Subcutaneous abdominal adipose tissue (tissue), 5 donors: ENCODE results near the gene EPB41L1.

ENCODE experiments used
- H3K27ac ChIP-seq: one replicate; pipeline ENCODE4 v1.7.0; 2013; ENCODE audit warnings: low read depth, mild to moderate bottlenecking, inconsistent platforms, low read length, moderate library complexity
- H3K27me3 ChIP-seq, 5 donors: one replicate each; pipeline ENCODE4 v1.7.0; 2013; ENCODE audit warnings: low read length in 5 of 5, inconsistent platforms in 1 of 5; ENCODE audit not compliant: control insufficient read depth in 5 of 5, insufficient read depth in 4 of 5
- H3K36me3 ChIP-seq, 5 donors: one replicate each; pipeline ENCODE4 v1.7.0; 2013; ENCODE audit warnings: low read length in 5 of 5; ENCODE audit not compliant: control insufficient read depth in 5 of 5, insufficient read depth in 5 of 5
- H3K4me1 ChIP-seq, 5 donors: one replicate each; pipeline ENCODE4 v1.7.0; 2013; ENCODE audit warnings: low read length in 5 of 5, mild to moderate bottlenecking in 3 of 5, moderate library complexity in 1 of 5; ENCODE audit not compliant: control insufficient read depth in 5 of 5, insufficient read depth in 5 of 5
- H3K4me3 ChIP-seq, 5 donors: one replicate each; pipeline ENCODE4 v1.7.0; 2013; ENCODE audit warnings: low read length in 5 of 5, low read depth in 1 of 5
- H3K9ac ChIP-seq, 5 donors: one replicate each; pipeline ENCODE4 v1.7.0; 2013; ENCODE audit warnings: low read length in 5 of 5, mild to moderate bottlenecking in 4 of 5, moderate library complexity in 3 of 5
- H3K9me3 ChIP-seq, 5 donors: one replicate each; pipeline ENCODE4 v1.7.0; 2013; ENCODE audit warnings: low read length in 5 of 5; ENCODE audit not compliant: control insufficient read depth in 5 of 5
- donor health status: healthy.
- donor health status: healthy.
- donor health status: healthy.
- donor health status: healthy.
- donor health status: healthy.

Gene EPB41L1

DNA sequence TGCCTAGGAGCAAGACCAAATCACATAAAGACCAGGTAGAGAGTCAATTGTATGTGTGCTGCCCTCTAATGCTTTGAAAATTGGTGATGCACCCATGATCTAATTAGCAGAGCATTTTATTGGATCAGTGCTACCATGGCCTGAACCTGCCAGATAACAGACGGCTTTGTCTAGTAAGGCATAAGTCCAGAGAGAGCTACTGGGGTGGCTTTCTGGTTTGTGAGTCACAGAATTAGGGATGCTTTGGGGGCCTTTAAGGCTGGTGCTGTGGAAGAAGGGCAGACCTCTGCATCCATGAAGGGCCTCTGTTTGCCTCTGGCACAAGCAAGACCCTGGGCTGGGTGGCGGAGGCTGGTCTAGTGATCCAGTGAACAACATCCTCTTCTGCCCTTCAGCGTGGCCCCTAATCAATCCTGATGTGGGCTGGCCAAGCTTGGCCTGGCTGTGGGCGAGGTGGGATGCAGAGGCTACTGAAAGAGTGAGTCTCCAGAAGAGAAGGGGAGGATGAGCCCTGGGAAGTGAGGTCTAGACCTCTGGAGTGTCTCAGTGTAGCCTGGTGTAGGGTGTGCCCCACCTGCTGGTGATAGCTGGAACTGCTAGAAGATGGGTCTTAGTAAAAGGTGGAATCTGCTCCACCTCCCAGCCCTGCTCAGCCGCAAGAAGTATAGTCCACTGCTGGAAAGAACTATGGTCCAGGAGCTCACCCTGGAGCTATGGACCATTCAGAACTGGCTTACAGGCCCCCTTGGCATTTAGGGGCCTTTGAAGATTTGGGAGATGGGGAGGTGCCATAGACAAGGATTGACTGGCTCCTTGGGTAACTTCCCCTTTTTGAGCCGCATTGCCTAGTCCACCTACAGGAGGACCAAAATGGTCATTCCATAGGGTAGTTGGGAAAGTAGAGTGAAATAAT lies 45.1 kb downstream of the EPB41L1 start:
- Histone ChIP-seq H3K27me3 (no peaks in the 10 kb centered on the region), H3K27ac (no peak overlapping the region), H3K36me3 (peaks cover 0 to 88% (median 72%) of the 10 kb centered on the region in 5 donors), H3K9me3 (no peaks in the 10 kb centered on the region), H3K4me1 (no peaks in the 10 kb centered on the region), H3K9ac (no peak overlapping the region), H3K4me3 (no peak overlapping the region)

DNA sequence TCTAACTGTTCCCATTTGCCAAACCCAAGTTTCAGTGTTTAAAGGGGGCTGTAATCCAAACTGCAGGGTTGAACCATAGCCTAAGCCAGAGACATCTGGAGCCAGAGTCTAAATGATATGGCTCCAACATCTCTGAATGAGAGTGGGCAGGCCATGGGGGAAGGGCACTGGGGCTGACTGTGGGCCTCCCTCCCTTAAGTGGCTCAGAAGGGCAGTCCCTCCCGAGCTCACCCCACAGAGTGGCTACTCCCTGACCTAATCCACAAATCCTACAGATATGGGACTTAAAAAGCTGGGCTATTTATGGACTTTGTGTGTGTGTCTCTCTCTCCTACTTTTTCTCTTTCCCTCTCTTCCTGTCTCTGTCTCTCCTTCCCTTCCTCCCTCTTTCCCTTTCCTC lies 45.9 kb downstream of the EPB41L1 start:
- Histone ChIP-seq H3K9me3 (no peaks in the 10 kb centered on the region), H3K9ac (no peak overlapping the region), H3K36me3 (peaks cover 0 to 86% (median 66%) of the 10 kb centered on the region in 5 donors), H3K4me1 (no peaks in the 10 kb centered on the region), H3K4me3 (no peak overlapping the region), H3K27ac (no peak overlapping the region), H3K27me3 (no peaks in the 10 kb centered on the region)

DNA sequence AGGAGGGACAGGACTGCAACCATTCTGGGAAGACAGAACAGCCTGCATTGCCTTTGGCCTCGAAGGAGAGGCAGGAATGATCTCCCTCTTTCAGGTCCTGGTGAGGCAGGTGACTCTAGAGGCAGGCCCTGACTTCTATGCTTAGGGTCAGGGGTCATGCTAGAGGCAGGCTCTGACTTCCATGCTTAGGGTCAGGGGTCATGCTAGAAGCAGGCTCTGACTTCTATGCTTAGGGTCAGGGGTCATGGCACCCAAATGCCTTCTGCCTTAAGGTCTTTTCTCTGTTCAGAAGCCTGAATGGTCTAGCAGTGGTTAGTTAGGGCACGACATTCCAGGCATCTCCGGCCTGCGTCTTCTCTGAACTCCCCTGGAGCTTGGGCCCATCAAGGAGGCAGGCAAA lies 46.7 kb downstream of the EPB41L1 start:
- Histone ChIP-seq H3K4me1 (no peaks in the 10 kb centered on the region), H3K36me3 (peaks cover 0 to 86% (median 67%) of the 10 kb centered on the region in 5 donors), H3K27ac (no peak overlapping the region), H3K4me3 (no peak overlapping the region), H3K9ac (no peak overlapping the region), H3K9me3 (no peaks in the 10 kb centered on the region), H3K27me3 (no peaks in the 10 kb centered on the region)

DNA sequence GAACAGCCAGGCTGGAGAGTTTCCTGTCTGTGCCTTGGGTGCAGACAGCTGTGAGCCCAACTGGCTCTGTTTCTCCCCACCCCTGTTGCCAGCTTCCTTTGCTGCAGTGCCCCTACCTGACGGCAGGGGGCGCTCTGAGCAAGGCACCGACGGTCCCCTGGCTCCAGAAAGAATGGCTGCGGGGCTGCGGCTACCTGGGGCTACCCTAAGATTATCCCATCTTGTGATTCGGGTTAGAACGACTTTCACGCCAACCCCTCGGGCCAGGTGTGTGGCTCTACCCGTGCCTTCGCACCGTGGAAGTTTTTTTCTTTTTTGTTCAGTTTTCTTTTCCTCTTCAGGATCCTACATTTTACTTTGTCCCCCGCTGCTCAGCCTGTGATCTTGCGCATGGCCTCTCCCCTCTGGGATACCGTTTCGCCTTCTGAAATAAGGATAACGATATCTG lies 48.4 kb downstream of the EPB41L1 start:
- Histone ChIP-seq H3K4me3 (no peak overlapping the region), H3K9ac (no peak overlapping the region), H3K36me3 (peaks cover 0 to 85% (median 65%) of the 10 kb centered on the region in 5 donors), H3K9me3 (no peaks in the 10 kb centered on the region), H3K4me1 (peaks cover 0 to 4% (median 0%) of the 10 kb centered on the region in 5 donors), H3K27me3 (no peaks in the 10 kb centered on the region), H3K27ac (no peak overlapping the region)

DNA sequence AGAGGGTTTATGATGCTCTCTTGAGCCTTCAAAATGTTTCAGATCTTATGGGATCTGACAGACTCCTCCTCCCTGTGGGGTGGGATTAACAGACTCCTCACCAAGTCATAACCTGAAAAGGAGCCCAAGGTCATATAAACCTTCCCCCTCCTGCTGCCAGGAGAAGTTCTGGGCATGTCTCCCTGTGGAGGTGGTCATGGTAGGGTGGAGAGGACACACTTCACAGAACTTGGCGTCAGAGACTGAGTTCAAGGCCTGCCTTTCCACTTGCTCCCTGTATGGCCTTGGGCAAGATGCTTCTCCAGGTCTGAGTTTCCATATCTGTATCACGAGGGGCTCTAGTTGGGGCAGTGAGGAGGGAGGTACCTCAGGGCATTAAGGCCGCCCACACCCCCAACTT lies 49.3 kb downstream of the EPB41L1 start:
- Histone ChIP-seq H3K9ac (no peak overlapping the region), H3K36me3 (peaks cover 0 to 85% (median 64%) of the 10 kb centered on the region in 5 donors), H3K9me3 (no peaks in the 10 kb centered on the region), H3K27me3 (no peaks in the 10 kb centered on the region), H3K27ac (no peak overlapping the region), H3K4me1 (peaks cover 0 to 4% (median 0%) of the 10 kb centered on the region in 5 donors), H3K4me3 (no peak overlapping the region)

DNA sequence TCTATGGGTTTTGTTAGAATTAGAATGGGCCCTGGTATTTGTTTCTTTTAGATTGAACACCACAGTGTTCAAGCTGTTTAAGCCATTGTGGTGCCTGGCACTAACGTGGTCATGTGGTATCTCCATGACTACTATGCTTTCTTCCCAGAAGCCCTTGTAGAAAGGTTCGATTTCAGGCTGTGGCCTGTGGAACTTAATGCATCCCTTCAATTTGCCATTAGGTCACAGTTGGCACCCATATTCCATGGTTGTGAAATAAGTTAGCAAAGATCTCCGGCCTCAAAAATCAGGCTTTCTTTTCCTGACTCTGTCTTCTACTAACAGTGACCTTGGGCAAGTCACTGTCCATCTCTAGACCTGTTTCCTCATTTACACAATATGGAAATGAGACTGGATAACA lies 50.5 kb downstream of the EPB41L1 start:
- no peak overlapping the region for H3K27ac ChIP-seq
- no peak overlapping the region for H3K9ac ChIP-seq
- H3K9me3 ChIP-seq, result no peaks in the 10 kb centered on the region
- no peak overlapping the region for H3K4me3 ChIP-seq
- peaks cover 0 to 88% (median 74%) of the 10 kb centered on the region in 5 donors for H3K36me3 ChIP-seq
- H3K4me1 ChIP-seq, result peaks cover 0 to 4% (median 0%) of the 10 kb centered on the region in 5 donors
- no peaks in the 10 kb centered on the region for H3K27me3 ChIP-seq

DNA sequence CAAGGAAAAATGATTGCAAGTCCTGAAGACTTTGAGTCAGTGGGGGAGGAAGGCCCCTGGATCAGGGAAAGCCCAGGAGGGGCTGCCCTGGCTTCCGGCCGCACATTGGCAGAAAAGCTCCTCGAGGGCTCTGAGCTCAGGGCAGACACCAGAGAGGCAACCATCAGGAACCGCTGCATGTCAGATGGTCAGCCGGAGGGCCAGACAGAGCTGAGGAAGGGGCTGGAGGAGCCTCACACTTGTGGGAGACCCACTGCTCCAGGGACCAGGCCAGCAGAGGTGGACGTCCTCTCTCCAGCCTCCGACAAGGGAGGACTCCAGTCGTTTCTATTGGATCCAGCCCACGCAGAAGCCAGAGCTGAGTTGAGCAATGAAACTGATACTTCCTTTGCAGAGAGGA lies 51.5 kb downstream of the EPB41L1 start:
- Histone ChIP-seq H3K9me3 (no peaks in the 10 kb centered on the region), H3K4me1 (peaks cover 0 to 4% (median 0%) of the 10 kb centered on the region in 5 donors), H3K36me3 (peaks cover 0 to 88% (median 73%) of the 10 kb centered on the region in 5 donors), H3K4me3 (no peak overlapping the region), H3K9ac (no peak overlapping the region), H3K27ac (no peak overlapping the region), H3K27me3 (no peaks in the 10 kb centered on the region)

DNA sequence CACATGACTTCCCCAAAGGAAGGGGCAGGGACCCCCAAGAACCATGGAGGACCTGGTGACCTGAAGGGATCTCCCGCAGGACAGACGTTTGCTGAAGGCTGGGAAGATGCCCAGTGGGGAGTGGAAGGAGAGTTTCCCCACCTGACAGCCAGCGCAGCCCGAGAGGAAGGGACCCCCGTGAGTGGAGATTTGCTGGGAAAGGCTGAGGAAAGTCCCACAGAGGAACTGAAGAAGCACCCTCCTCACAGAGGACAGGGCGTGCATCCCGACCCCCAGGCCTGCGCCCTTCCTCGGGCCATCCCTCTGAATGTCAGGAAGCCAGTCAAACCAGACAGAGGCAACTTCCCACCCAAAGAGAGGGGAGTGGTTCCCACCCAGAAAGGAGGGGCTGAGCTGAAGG lies 52.1 kb downstream of the EPB41L1 start:
- H3K27ac ChIP-seq, result no peak overlapping the region
- peaks cover 0 to 4% (median 0%) of the 10 kb centered on the region in 5 donors for H3K4me1 ChIP-seq
- H3K27me3 ChIP-seq, result no peaks in the 10 kb centered on the region
- H3K4me3 ChIP-seq, result no peak overlapping the region
- H3K9ac ChIP-seq, result no peak overlapping the region
- peaks cover 0 to 86% (median 69%) of the 10 kb centered on the region in 5 donors for H3K36me3 ChIP-seq
- H3K9me3 ChIP-seq, result no peaks in the 10 kb centered on the region

DNA sequence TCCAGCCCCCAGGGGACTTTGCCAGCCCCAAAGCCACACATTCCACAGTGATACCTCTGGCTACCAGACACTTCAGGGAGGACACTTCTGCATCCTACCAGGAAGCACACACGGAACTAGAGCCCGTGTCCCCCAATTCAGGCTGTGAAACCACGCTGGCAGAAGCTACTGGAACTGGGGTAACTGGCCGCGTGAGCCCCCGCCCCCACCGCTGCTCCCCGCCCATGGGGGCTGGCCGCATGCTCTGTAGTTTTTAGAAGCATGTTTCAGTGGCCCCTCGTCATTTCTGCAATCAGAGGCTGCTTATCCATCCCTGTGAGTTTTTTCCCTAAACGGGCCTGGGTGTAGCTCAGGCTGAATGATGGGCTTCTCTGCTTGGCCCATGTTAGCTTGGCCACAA lies 53.1 kb downstream of the EPB41L1 start:
- Histone ChIP-seq H3K9me3 (no peaks in the 10 kb centered on the region), H3K4me1 (peaks cover 0 to 4% (median 0%) of the 10 kb centered on the region in 5 donors), H3K4me3 (no peak overlapping the region), H3K27me3 (no peaks in the 10 kb centered on the region), H3K36me3 (peaks cover 0 to 89% (median 75%) of the 10 kb centered on the region in 5 donors), H3K27ac (no peak overlapping the region), H3K9ac (no peak overlapping the region)

DNA sequence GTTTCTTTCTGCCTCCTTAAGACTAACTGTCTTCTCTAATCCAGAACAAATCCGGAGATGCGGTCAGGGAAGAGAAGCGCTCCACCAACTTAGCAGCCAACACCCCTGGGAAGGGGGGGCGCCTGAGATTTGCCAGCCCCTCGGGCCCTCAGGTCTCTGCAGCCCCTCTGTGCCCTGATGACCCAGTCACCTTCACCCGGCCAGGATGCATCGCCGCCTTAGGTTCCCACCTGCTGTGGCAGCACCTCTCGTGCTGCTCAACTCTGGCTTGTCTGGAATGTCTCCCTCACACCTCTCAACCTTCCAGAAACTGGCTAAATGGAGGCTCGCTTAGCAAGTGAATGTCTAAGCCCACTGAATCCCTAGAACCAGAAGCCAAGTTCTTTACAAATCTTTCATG lies 53.7 kb downstream of the EPB41L1 start:
- H3K36me3 ChIP-seq, result peaks cover 0 to 91% (median 79%) of the 10 kb centered on the region in 5 donors
- no peak overlapping the region for H3K4me3 ChIP-seq
- peaks cover 0 to 4% (median 0%) of the 10 kb centered on the region in 5 donors for H3K4me1 ChIP-seq
- H3K9ac ChIP-seq, result no peak overlapping the region
- H3K27ac ChIP-seq, result no peak overlapping the region
- no peaks in the 10 kb centered on the region for H3K27me3 ChIP-seq
- H3K9me3 ChIP-seq, result no peaks in the 10 kb centered on the region
